ENCODE measurements around the gene SLC49A3. TPM values are rescaled to one million over a fixed set of nuclear protein-coding genes. Genes with fewer than 3 reads are reported as not detected.
"Not testable (repeated sequence)": the region's sequence is repeated elsewhere in the genome, so short reads cannot be mapped to it uniquely, and the experiment has no call there.

The SLC49A3 gene
- 11.4 TPM for total RNA-seq

DNA sequence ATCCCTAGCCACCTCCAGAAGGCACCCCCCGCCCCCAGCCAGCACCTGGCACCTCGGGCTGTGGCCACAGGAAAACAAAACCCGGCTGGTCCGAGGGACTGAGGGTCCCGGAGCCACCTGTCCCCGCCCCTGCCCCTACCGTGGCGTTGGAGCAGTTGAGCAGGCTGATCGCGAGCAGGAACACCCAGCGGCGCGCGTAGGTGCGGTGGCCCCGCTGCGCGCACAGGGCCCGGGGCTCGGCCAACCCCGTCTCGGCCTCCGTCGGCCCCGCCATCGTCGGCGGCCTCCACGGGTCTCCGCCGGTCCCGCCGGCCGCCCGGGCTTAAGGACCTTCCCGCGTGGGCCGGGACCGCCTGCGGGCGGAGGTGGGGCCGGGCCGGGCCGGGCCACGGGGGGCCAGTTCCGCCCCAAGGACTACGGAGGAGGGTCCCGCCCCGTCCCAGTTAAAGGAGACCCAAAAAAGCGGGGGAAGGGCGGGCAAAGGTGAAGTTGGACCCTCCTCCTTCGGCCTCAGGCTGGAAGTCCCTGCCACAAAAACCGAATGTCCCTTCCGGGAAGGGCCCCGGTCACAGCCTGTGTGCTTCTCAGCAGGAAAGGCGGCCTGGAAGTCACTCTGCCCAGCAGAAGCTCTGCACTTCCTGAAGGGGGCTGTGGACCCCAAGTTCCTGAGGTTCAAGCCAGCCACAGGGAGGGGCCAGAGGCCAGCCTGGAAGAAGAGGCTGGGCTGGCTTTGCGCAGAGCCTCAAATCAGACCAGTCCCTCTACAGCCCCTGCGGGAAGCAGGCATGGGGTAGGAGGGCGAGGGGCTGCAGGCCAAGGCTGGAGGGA is at the start of gene SLC49A3:
Gene SLC49A3, minus strand, starts transcription at position 298 of the 828 bp plus-strand sequence. Its CDS starts 24 bp downstream, at position 274.
- DNase-seq (ENCODE audit: low spot score), result peak; percentile 62
- ATAC-seq, result peak; percentile 25
- intact Hi-C loops (cut with DNase I), result no loop called here

DNA sequence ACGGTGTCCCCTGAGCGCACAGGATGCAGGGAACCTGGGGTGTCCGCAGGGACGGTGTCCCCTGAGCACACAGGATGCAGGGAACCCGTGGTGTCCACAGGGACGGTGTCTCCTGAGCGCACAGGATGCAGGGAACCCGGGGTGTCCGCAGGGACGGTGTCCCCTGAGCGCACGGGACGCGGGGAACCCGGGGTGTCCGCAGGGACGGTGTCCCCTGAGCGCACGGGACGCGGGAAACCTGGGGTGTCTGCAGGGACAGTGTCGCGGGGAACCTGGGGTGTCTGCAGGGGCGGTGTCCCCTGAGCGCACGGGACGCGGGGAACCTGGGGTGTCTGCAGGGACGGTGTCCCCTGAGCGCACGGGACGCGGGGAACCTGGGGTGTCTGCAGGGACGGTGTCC is 47.6 kb upstream of the SLC49A3 start:
- intact Hi-C loops (cut with DNase I); DNase-seq (ENCODE audit: low spot score); ATAC-seq: not testable (repeated sequence)

DNA sequence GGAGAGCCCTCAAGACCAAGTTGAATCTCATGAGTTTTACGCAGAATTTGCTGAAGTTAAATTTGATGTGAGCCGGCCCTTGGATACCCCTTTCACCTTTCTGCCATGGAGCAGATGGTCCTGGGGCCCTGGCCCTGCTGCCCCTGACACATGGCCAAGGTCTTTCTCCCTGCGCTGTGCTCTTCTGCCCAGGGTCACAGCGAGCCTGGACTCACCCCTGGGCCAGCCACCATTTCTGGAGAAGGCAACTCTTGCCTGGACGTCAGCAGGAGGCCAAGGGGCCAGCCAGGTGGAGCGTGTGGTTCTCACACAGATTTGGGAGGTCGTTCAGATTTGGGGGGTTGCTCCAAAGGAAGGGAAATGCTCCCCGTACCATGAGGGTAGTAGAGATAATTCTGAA is 46.6 kb upstream of the SLC49A3 start:
- ATAC-seq (no peak), DNase-seq (ENCODE audit: low spot score) (no peak)
- intact Hi-C loops (cut with DNase I), result no loop called here

DNA sequence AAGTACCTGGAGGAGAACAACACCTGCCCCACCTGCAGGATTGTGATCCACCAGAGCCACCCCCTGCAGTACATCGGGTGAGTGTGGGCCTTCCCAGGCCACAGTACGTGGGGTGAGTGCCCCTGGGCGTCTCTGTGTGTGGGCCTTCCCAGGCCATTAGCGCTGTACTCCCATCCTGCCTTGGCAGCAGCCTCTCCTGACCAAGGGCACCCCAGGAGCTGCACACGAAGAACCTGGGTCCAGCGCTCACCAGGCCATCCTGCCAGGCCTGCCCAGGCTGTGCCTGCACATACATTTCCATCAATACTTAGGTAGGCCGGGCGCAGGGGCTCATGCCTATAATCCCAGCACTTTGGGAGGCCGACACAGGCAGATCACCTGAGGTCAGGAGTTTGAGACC is 46.0 kb upstream of the SLC49A3 start:
- DNase-seq (ENCODE audit: low spot score) (no peak), ATAC-seq (no peak)
- intact Hi-C loops (cut with DNase I), result no loop called here

DNA sequence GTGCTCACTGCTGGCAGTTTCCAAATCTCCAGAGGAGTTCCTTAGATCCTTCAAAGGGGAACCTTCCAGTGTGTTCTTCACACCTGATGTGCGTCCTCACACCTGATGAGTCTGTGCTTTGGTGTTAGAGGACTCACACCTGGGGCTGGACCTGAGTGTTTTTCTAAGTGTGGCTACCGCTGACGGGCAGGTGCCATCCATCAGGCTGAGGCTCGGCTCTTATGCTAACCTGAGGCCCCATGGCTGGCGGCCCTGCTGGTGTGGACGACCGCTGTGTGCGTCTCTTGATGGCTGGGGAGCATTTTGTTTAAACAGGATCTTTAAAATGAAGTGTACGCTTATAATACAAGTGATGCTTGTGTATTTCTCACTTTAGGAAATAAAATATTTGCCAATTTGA is 45.1 kb upstream of the SLC49A3 start:
- ATAC-seq, result no peak
- no peak for DNase-seq (ENCODE audit: low spot score)
- intact Hi-C loops (cut with DNase I), result no loop called here

DNA sequence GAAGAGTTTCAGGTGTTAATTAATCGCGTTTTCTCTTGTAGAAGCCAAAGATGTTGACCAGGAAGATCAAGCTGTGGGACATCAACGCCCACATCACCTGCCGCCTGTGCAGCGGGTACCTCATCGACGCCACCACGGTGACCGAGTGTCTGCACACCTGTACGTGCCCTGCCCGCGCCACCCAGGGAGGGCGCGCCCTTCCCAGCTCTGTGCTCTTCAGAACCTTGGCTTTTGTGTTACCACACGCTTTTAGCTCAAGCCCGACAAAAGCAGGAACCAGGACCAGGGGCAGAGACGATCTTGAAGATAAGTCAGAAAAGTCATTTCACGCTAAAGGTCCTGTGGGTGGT is 44.7 kb upstream of the SLC49A3 start:
- intact Hi-C loops (cut with DNase I), result no loop called here

DNA sequence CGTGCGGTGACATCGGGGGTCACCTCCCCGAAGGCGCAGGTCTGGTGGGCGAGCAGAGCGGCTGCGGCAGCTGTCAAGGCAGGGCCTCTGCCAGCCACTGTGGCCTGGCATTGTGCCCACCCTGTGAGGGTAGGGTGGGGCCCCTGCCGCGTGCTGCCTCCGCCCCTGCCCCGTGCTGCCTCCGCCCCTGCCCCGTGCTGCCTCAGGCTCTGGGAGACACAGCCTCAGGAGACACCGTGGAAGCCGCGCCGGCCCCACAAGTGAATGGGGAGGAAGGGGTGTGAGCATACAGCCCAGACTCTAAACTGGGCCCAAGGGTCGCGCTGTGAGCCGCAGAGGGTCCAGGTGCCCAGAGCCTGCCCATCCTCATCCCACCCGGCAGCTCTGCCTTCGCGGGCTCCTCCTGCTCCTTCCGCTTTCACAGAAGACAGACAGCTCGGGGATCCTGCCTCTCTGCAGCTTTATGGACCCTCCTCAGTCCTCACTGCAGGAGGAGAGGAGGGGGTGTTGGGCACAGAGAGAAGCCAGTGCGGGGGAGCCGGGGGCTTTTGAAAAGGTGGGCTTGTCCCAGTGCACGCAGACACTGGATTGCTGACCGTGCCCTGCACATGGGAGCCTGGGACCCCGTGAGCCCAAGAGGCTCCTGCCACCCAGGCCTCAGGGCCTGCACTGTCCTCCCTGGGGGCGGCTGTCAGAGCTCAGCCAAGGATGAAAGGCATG is 44.1 kb upstream of the SLC49A3 start:
- no peak for DNase-seq (ENCODE audit: low spot score)
- intact Hi-C loops (cut with DNase I), result no loop called here
- peak; percentile 59 for ATAC-seq

More for the DNA sequence above, 44.7 kb upstream of the SLC49A3 start:
- no peak for DNase-seq (ENCODE audit: low spot score)
- ATAC-seq, result no peak

DNA sequence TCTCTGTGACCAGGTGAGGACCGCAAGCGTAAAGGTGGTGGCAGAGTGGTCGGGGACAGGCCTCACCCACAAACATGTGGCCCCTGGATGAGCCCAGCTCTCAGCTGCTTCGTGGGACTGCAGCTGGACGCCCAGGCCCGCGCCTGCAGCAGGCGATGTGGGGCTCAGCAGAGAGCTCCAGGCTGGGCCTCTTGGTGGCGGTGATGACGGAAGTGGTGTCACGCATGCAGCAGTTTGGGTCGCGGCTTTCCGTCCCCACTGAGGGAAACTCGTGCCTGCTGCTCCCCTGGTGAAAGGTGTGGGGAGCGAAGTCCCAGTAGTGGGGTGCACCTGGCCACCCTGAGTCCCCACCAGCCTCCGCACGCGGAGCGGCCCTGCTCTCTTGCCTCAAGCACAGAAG is 43.5 kb upstream of the SLC49A3 start:
- intact Hi-C loops (cut with DNase I), result no loop called here
- ATAC-seq (no peak), DNase-seq (ENCODE audit: low spot score) (no peak)

DNA sequence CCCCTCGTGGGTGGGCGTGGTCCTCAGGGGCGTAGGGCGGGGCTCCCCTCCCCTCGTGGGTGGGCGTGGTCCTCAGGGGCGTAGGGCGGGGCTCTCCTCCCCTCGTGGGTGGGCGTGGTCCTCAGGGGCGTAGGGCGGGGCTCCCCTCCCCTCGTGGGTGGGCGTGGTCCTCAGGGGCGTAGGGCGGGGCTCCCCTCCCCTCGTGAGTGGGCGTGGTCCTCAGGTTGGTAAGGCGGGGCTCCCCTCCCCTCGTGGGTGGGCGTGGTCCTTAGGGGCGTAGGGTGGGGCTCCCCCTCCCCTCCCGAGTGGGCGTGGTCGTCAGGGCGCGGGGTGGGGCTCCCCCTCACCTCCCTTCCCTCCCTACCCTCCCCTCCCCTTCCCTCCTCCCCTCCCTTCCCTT is 43.0 kb upstream of the SLC49A3 start:
- ATAC-seq; intact Hi-C loops (cut with DNase I); DNase-seq (ENCODE audit: low spot score): not testable (repeated sequence)

DNA sequence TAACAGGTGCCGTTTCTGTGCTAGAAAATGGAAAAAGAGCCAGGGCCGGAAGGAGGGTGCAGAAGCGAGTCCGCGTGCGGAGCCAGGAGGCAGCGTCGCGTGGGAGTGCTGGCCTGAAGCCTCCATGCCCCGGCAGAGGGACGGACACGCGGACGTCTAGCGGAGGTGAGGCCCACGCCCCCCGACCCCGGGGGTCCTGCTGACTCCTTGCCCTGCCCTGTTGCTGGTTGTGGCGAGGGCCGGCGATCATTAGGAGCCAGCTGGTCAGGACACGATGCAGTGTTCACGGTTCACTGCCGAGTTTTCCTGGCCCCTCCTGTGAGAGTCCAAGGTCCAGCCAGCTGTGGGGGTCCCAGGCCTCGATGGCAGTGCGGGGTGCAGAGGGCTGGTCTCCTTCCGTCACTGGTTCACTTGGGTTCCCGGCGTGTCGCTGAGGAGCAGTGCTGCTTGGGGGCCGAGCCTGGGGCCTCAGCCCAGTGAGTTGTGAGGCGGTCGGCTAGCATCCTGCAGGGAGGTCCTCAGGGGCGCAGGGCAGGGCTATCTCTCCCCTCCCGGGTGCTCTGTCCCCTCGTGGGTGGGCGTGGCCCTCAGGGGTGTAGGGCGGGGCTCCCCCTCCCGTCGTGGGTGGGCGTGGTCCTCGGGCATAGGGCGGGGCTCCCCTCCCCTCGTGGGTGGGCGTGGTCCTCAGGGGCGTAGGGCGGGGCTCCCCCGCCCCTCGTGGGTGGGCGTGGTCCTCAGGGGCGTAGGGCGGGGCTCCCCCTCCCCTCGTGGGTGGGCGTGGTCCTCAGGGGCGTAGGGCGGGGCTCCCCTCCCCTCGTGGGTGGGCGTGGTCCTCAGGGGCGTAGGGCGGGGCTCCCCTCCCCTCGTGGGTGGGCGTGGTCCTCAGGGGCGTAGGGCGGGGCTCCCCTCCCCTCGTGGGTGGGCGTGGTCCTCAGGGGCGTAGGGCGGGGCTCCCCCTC is 42.3 kb upstream of the SLC49A3 start:
- ATAC-seq; intact Hi-C loops (cut with DNase I); DNase-seq (ENCODE audit: low spot score): not testable (repeated sequence)

DNA sequence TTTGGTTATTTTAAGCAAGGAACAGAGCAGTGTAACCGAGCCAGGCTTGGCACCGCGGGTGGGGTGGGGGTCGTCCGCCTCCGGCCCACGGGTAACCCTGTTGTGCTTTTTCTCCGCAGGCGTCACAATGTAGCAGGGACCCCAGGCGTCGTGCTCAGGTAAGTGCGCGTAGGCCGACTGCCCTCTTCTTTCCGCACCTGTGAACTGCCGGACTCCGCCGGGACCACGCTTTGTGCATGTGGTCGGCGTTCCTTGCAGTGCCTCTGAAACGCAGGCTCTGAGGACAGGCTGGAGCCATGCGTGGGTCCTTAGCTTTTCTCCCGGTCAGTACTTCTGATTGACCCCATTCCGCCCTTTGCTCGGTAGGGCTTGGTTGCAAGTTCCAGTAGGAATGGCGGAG is 41.6 kb upstream of the SLC49A3 start:
- intact Hi-C loops (cut with DNase I), result no loop called here
- ATAC-seq (no peak), DNase-seq (ENCODE audit: low spot score) (no peak)

DNA sequence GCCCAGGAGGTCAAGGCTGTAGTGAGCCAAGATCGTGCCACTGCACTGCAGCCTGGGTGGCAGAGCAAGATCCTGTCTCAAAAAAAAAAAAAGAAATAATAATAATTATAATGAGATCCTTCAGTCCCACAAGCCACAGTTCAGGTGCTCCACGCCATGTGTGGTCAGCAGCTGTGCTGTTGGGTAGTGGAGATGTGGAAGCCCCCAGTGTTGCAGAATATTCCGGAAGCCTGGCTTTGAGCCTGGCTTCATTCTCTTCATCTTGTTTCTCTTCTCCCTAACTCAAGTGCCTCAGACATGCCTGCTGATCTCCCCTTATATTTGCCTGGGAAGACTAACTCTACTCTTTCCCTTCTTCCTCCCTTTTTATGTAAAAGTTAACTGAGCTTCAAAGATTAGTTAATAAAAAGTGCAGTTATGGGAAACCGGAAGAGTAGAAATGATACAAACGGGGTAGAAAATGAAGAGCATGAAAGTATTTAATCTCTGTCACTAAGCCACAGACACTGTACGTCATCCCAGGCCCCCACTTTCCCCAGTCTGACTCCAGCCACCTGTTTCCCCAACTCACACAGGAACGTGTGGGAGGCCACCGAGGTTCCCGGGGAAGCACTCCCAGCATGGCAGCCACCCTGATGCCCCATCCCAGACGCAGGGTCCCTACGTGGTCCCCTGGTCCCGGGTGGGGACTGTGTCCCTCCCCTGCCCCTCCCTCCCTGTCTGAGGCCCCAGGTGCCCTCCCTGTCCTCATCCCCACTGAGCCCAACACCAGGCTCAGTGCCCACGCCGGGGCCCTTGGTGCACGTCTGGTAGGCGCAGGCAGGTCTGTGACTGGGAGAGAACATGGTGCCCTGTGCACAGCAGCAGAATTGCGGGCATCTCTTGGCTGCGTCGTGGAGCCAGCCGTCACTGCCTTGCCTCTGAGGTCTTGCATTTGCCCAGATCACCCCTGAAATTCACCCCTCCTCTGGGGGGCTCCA is 40.7 kb upstream of the SLC49A3 start:
- ATAC-seq (no peak), DNase-seq (ENCODE audit: low spot score) (no peak)
- intact Hi-C loops (cut with DNase I), result no loop called here

DNA sequence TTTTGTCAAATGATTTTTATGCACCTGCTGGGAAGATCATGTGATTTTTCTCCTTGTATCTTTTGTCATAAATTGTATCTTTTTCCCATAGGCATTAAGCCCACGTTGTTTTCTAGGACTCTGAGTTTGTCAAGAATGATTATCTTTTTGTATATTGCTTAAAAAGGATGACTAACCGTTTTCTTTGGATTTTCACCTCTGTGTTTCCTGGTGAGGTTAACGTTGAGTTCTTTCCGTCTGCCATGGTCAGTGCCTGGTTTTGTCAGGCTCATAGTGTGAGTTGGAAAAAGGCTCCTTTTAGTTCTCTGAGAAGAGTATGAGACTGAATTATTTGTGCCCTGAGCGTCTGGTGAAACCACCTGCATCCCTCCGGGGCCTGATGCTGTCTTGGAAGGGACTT is 38.6 kb upstream of the SLC49A3 start:
- DNase-seq (ENCODE audit: low spot score), result no peak
- intact Hi-C loops (cut with DNase I), result no loop called here
- no peak for ATAC-seq

DNA sequence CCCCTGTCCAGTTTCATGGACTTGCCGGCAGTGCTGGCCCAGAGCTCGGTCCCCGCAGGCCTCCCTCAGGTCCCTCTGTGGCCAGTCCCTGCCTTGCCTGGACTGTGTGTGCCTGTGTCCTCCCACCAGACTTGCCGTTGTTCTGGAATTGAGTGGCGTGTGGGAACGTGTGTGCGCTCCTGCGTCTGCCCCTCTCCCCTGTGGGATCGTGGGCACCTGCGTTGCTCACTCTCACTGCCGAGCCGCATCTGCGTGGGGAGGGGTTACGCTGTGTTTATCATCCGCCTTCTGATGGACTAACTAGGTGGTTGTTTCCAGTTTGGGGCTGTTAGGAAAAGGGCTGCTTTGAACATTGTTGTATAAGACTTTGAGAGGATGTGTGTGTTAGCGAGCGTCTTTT is 37.9 kb upstream of the SLC49A3 start:
- no peak for DNase-seq (ENCODE audit: low spot score)
- intact Hi-C loops (cut with DNase I), result no loop called here
- ATAC-seq, result peak; percentile 74

DNA sequence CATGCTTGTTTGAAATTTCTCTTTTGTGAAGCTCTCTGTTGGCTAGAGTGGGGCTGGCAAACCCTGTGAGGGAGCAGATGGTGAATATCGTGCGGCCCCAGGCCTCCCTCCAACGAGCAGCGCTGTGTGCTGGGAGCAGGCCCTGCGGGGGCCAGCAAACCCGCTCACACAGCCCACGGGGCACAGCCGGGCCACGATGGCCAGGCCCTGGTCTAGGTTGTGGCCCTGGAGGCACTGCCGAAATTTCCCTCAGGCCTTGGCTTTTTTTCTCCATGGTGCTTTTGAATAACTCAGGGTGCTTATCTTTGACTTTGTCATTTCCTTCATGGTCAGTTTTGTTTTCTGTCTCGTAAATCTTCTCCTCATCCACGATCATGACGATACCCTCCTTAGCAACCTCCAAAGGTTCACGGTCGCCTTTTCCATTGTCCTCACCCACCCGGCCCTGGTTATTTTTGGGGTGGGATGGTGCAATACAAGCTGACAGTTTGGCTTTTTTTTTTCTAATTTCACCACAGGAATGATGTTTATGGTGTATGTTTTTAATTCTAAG is 37.4 kb upstream of the SLC49A3 start:
- ATAC-seq (peak; percentile 29), DNase-seq (ENCODE audit: low spot score) (no peak)
- intact Hi-C loops (cut with DNase I), result no loop called here

DNA sequence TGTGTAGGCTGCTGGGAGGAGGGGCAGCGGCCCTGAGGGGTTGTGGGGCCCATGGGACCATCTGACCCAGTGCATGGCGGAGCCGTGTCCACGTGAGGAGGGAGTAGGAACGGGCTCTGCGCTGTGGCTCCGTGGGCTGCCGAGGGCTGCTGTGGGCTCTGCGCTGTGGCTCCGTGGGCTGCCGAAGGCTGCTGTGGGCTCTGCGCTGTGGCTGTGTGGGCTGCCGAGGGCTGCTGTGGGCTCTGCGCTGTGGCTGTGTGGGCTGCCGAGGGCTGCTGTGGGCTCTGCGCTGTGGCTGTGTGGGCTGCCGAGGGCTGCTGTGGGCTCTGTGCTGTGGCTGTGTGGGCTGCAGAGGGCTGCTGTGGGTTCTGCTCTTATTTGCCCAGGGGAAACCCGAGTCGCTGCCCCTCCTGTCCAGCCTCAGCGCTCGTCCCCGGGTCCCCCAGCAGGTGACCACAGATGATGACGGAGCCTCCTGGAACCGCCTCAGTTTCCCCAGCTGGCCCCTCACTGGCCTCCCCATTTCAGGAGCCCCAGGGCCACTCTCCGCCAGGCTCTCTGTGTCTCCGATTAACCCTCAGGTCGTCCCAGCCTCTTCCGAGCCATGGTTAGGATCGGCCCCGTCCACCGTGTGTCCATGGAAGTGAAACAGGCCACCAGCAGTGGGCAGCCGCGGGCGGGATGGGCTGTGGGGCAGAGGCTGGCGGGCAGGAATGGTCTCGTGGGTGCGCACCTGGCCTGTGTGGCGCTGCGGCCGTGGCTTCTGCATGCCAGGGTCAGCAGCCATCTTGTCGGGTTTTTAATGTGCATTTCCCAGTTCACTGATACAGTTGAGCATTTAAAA is 36.7 kb upstream of the SLC49A3 start:
- intact Hi-C loops (cut with DNase I), result no loop called here
- ATAC-seq (no peak), DNase-seq (ENCODE audit: low spot score) (no peak)
